HG02840 (cell line): ENCODE results near the gene DPP10.
"Not testable (repeated sequence)": the region's sequence is repeated elsewhere in the genome, so short reads cannot be mapped to it uniquely, and the experiment has no call there.

Source experiments
- ATAC-seq: cut with Tn5 transposase; IDR thresholded peaks from one replicate; pipeline ENCODE4 v1.9.1; 2021; ENCODE audit warnings: mild to moderate bottlenecking, moderate library complexity, moderate number of reproducible peaks; ENCODE audit not compliant: unreplicated experiment, low FRiP score

DPP10 gene

DNA sequence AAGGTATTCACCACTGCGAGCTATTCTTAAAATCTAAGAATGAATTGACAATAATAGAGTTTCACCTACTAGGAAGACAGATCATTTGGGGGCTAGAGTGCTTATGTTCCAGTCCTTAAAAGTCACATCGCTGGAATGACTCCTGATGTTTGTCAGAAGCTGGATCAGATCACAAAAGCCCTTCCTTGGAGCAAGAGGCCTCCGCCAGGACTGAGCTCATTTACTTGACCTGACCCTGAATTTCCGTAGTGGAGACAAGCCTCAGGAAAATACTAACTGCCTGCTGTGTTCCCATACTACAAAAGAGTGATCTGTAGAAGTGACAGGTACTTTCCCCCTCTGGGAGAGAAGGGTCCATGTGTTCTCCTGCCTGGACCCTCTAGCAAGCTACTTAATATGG, 483.9 kb downstream of the DPP10 start:
- ATAC-seq: no peak

DNA sequence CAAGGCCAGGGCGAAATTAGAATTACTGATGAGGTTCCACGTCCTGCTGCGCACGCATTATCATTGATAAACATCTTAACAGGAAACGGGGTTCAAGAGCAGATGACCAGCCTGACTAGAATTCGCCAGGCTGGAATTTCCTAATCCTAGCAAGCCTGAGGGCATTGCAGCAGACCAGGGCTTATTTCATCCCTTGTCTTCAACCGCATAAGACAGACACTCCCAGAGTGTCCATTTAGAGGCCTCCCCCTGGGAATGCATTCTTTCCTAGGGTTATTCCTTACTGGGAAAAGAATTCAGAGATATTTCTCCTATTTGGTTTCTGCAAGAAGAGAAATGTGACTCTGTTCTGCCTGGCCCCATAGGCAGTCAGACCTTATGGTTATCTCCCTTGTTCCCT, 486.8 kb downstream of the DPP10 start:
- ATAC-seq: no peak

DNA sequence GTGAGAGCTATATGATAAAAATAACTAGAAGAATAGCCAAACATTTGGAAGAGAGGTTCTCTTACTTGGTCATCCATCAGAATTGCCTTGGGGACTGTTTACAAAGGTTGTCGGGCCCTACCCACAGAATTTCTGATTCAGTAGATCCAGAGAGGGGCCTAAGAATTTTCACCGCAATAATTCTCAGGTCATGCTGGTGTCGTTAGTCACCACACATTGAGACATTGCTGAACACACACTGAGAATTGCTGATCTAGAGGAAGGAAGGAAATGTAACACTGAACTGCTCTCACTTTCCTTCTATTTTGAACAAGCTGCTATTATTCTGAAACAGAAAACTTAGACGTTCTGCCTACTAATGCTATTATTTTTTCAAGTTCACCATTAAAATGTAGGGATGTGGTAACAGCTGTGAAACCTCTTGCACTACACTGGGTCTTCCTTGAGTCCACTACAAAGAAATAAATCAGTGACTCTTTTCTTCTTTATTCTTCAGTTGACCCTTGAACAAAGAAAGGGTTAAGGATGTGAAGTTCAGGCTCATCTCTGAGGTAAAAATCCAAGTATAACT, 491.3 kb downstream of the DPP10 start:
- ATAC-seq: no peak

DNA sequence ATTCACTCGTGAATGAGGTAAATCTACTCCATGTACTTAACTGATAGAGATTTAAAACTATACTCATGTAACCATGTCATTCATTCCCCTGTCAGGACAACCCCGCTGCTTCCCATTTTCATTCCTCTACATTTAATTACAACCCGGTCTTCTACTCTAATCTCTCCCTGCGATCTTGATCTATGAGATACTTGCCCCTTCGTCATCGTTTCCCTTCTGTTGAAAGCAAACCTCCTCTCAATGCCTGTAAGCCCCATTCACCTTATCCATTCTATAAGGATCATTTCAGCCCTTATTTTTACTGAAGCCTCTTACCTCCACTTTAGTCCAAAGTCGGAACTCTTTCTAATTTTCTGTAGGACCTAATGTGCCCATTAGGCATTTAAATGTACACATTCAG, 492.6 kb downstream of the DPP10 start:
- ATAC-seq: no peak

DNA sequence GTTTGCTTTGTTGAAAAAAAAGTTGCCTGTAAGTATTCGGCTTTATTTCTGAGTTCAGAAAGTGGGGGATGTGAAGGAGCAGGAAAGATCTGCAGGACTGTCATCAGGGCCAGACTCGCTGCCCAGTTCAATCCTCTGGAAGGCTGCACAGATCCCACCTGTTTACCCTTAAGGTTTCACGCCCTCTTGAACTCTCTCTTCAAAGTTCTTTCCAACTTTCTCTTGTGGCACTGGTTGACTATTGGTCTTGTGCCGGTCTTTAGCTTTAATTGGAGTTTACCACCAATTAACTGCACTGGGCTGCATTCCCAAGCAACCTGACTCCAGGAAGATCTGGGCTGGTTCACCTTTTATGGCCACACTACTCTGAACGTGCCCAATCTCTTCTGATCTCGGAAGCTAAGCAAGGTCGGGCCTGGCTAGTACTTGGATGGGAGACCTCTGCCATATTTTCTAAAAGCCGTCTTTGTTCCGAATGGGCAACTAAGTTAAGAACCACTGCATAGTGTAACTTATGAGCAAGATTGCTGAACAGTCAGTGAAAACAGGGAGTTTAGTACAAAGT, 495.0 kb downstream of the DPP10 start:
- ATAC-seq: no peak

DNA sequence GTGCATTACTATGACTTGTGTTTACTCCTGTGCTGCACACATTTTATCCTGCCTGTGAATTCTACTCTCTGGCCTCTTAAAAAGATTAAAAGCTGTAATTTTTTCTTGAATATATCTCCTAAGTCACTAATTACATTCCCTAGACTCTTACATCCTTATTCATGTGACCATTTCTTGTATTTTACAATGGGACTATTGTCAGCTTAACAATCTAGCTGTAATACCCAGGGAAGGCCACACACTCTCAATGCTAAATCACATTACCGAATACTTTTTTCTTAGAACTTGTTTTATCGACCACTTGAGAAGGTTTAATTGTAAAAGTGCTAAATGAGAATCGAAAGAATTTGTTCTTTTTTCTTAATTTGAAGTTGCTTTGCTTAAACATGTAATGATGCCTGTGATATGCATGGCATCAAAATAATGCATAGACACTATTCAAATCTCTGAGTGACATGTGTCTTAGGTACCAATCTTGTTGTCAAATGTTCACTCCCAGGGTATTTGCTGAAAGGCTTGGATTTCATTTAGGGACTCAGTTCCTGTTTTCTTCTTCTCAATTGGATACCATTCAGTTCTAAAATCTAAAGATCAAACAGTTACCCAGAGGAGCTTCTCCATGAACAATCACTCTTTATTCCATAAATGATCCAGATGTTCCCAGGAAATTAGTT, 498.5 kb downstream of the DPP10 start:
- ATAC-seq: no peak

DNA sequence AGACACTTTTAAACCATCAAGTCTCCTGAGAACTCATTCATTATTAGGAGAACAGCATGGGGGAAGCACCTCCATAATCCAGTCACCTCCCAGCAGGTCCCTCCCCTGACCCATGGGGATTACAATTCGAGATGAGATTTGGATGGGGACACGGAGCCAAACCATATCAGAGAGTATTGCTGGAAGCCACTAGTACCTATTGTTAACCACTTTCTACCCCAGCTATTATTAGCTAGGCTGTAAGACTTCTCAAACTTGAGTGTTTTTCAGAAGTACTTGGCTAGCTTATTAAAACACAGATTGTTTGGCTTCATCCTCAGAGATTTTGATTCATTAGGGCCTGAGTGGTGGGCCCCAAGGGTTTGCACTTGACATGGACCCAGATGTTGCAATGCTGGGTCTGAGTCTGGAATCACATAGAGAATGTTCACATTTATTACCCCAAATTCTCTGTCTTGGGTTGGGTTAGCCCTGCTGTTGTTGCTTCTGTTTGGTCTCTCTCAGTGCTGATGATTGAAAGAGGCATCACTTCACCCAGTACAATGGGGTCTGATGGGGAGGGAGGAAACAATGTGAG, 506.9 kb downstream of the DPP10 start:
- no peak for ATAC-seq

DNA sequence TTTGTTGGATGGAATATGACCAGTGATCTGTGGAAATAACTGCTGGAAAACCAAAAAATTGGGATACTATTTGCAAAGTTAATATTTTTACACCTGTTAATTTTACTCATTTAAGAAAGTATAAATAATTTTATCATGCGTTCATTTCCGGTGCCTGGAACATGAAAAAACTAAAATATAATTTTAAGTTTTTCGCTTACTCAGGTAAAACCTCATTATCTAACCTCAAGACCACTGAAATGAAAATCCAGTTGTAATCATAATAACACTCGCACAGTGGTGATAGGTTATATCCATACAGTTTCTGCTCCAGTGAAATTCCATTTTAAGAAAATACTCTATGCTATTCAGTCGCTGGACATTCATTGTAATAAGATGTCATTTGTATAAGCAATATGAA, 517.9 kb downstream of the DPP10 start:
- ATAC-seq: no peak

DNA sequence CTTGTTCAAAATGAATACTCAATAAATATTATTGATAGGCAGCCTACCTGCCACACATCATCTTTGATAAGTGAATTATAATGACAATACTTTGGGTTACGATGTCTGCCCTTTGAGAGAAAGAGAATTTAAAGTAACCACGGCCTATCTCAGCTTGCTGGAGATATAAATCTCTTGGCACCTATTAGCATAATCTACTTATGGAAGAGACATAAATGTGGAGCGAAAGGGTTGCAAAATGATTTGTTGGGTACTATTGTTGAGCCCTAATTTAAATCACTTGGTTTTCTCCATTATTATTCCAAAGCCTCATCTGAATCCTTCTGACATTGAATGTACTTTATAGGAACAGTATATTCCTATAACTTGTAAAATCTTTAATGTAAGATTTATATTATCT, 520.1 kb downstream of the DPP10 start:
- no peak for ATAC-seq

DNA sequence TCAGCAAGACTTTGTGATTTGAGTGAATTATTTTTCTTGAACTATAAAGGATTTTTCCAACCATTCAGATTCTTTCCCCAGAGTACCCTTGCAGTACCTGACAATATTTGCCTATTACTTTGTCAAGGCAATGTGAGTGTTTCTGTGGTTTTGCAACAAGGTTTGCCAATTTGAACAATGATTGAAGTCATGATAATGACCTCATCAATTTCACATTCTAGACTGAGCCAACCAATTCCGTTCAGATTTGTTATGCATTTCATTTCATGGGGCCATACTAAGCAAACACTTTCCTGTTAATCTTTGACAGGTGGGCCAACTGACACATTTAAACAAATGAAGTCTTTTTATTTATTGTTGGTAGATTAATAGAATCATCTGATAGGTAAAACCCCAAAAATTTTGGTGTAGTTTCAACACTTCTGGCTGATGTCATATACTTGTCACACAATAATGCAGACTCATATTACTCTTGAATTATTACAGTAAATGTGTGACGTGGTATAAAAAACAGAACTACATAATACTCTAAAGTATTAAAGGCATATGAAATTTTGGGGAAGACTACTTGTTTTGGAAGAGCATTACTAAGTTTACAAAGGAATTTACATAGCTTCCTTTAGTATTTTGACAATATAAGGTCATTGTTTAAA, 526.4 kb downstream of the DPP10 start:
- no peak for ATAC-seq

DNA sequence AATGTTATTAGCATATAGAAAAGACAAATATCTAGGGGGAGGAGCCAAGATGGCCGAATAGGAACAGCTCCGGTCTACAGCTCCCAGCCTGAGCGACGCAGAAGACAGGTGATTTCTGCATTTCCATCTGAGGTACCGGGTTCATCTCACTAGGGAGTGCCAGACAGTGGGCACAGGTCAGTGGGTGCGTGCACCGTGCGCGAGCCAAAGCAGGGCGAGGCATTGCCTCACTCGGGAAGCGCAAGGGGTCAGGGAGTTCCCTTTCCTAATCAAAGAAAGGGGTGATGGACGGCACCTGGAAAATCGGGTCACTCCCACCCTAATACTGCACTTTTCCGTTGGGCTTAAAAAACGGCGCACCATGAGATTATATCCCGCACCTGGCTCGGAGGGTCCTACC, 561.9 kb downstream of the DPP10 start:
- not testable (repeated sequence) for ATAC-seq

DNA sequence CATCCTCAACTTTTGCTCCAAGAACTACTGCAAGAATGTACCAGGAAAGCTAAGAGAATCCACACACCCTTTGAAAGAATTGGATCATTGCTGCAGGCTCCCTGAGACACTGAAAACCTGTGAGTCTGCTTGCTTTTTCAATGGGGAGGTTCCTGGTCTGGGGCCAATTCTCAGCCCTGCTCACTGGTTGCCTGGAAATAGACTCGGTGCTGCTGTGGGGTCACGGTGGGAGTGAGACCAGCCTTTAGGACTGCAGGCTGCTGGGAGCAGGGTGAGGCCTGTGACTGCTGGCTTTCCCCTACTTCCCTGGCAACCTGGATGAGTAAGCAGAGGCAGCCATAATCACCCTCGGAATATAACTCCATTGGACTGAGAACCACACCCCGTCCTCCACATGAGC, 569.3 kb downstream of the DPP10 start:
- no peak for ATAC-seq

DNA sequence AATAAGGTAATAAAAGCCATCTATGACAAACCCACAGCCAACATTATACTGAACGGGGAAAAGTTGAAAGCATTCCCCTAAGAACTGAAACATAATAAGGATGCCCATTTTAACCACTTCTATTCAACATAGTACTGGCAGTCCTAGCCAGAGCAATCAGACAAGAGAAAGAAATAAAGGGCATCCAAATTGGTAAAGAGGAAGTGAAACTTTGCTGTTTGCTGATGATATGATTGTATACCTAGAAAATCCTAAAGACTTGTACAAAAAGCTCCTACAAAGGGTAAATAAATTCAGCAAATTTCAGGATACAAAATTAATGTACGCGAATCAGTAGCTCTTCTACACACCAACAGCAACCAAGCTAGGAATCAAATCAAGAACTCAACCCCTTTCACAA, 579.6 kb downstream of the DPP10 start:
- ATAC-seq: not testable (repeated sequence)

DNA sequence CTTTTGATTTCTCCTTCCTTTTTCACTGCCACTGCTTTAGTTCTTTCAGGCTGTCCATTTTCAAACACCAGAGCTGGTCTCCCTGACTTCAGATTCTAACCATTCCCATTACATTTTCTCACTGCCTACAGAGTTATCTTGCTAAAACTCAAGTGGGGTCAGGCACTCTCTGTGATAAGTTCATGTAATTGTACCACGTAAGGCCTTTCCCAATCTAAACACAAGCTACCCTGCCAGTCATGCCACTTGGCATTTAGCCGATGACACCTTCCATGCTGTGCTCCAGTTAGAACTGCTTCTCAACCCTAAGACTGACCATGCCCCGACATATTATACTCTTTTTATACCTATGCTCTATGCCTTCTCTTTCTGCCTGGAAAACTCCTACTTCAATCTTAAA, 592.4 kb downstream of the DPP10 start:
- no peak for ATAC-seq

DNA sequence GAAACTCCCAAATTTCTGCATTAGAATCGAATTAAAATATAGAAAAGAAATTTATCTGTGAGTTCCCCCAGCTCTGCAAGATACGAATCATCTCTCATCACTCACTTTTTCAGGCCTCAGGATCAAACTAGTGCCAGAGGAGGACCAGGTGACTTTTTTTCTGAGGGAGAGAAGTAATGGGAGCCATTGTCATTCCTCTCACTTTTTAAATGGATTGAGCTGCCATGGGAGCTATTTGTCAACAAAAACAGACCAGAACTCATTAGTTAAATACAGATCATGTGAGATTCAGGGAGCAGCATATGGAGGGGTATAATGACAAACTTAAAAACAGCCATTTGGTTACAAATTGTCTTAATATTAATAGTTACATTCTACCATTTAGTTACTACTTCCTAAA, 594.4 kb downstream of the DPP10 start:
- ATAC-seq: no peak

DNA sequence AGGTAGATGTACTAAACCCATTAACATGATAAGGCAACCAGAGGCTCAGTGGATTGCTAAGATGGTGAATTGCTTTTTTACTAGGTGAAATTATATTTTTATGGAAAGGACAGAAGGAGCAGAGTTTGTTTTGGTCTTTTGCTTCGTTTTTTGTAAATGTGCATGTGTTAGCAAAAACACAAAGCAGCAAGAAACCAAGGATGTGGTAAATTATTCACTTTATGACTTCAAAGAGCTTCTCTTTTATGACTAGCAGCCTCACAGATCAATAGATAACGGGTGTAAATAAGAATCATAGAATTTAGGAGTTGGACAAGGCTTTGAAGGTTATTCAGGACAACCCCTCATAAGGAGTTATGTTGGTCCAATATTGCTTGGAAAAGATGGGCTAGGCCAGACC, 615.0 kb downstream of the DPP10 start:
- ATAC-seq: no peak

DNA sequence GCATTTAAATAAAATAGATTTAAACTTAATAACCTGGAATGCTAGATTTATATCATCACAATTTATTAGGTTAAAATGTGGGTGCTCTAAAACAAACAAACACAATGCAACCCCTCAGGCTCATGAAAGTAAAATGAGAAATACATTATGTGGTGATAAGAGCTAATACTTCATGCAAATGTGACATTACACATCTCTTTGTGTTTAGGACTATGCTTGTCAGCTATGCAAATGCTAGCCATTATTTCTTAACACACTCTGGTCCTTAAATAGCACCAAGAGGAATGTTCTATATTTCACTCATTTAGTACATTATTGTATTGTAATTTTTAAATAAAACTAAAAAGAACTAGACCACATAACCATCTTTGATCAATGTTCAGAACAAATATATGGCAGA, 627.6 kb downstream of the DPP10 start:
- no peak for ATAC-seq

DNA sequence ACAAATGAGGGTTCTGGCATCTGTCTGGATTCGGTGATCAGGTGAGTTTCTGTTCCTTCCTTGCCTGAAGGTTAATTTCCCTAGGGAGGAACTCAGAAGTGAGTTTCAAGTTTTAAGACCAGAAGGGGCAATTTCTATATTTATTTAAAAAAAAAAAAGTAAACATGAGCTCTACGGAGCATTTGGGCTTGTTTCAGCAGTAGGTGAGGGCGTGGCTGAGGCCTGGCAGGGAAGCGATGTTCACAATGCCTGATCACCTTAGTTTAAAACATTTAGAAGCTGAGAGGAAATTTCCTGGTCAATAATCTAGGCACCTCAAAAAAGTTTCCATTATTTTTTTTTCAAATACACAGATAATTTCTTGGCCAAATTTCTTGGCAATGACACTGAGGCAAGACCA, 629.1 kb downstream of the DPP10 start:
- ATAC-seq: no peak

DNA sequence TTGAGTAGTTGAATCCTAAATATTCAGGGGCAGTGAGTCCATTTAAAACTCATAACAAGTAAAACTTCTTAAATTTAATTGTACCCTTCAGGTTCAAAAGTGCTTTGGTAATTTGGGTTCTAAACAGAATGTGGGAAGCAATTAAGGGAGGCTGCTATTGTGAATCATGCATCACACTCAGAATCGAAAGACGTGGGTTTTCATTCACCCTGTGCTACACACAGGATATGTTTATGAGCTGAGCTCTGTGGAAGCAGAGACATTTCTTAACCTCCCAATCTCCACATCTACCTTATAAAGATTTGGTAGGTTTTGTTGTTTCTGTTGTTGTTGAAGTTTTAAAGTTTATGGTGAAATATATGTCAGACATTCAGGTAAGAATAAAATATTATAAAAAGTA, 633.4 kb downstream of the DPP10 start:
- no peak for ATAC-seq

DNA sequence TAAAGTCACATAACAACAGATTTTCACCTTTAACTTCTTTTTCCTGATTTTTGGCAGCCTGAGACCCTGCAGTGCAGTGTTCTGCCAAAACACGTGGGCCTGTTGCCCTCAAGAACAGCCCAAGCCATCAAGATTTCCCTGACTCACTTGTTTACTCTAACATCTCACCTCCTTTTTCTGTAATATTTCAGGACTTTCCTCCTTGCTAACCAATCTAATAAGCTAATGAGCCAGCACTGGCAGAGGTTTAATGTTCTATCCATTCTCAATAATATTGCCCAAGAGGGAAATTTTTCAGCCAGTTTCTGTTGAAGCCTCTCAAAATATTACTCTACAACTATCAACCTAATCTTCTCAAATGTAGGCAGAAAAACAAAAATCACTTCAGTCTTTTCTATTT, 635.2 kb downstream of the DPP10 start:
- no peak for ATAC-seq

DNA sequence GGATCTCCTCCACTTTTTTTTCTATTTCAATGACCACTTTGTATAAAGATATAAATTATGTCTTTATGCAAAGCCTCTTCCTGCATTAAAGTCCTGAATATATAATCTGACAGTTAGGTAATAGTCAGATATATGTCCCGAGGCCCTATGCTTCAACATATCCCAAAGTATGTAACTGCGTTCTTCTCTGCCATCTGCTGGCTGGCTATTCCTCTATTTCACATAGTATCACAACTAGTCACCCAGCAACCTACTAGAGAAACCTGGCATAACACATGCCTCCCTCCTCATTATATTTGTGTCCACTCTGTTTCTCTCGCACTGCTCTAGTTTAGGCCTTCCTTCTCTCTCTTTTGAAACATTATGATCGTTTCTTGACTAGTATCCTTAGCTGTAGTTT, 640.8 kb downstream of the DPP10 start:
- ATAC-seq: no peak

DNA sequence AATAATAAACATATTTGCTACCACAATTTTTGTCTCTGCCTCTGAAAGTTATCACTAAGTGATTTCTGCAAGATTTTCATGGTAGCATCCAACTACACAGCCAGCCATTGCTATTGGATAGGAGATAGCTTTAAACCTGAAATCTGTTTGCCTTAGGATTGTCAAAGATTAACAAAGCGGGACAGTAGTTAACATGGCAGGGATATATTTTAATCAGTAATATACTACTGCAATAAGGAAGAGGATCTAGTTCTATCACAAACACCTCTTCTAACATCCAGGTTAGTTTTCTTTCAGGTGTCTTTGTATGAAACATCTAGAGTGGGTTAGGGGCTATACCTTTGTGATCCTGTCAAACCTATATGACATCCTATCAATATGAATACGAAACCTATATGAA, 641.3 kb downstream of the DPP10 start:
- ATAC-seq: no peak
